Activated naive CD4-positive, alpha-beta T cell treated with anti-CD3 and anti-CD28 coated beads, Interleukin-2, amount 10 ng/mL, durations not matched to agents 5 hours and 36 hours (primary cell): ENCODE data around the gene TMEM53. TPM values are rescaled to one million over a fixed set of nuclear protein-coding genes. Genes with fewer than 3 reads are reported as not detected.

Source experiments
- total RNA-seq, 2 experiments: library from RNA; stranded (reverse); gene quantifications; one replicate each; pipeline ENCODE4 v1.2.3, GENCODE V29; 2021

Gene TMEM53
- 1 to 10 TPM; 2.9 to 3.2 TPM for total RNA-seq

GRCh38 chr1:44674113-44675000 is at the start of gene TMEM53, which contains the start of gene ARMH1:
TMEM53 (minus strand) TSS chr1:44674481; CDS start chr1:44674391, 90 bp downstream.
ARMH1 (plus strand) TSS chr1:44674714; CDS start chr1:44689698, 14,984 bp downstream.

Other genes starting within 250 kb of the TMEM53 start
- gene ARMH1, start 233 bp upstream of the TMEM53 start, total RNA-seq = 100 to 1,000 TPM; 128 to 140 TPM
- not detected for gene RNU5D-1, start 56.7 kb upstream of the TMEM53 start, total RNA-seq
- 10 to 100 TPM; 75.3 to 81.8 TPM for gene KIF2C, start 65.4 kb upstream of the TMEM53 start, total RNA-seq
- 1,000 to 10,000 TPM; 2,911 to 2,923 TPM for gene RPS8, start 101.1 kb upstream of the TMEM53 start, total RNA-seq
- gene BEST4, start 113.7 kb upstream of the TMEM53 start, total RNA-seq = under 1 TPM; 0.65 to 0.78 TPM
- gene PLK3, start 125.9 kb upstream of the TMEM53 start, total RNA-seq = 10 to 100 TPM; 69.8 to 72.4 TPM
- gene DYNLT4, start 132.9 kb upstream of the TMEM53 start, total RNA-seq = 1 to 10 TPM in 1 of 2 experiments, under 1 TPM in 1; 0.93 to 1.3 TPM
- gene BTBD19, start 134.0 kb upstream of the TMEM53 start, total RNA-seq = 1 to 10 TPM; 7.3 to 8.5 TPM
- gene PTCH2, start 168.8 kb upstream of the TMEM53 start, total RNA-seq = under 1 TPM; 0.53 to 0.86 TPM